ENCODE measurements around the gene PCCA.

PCCA gene

DNA sequence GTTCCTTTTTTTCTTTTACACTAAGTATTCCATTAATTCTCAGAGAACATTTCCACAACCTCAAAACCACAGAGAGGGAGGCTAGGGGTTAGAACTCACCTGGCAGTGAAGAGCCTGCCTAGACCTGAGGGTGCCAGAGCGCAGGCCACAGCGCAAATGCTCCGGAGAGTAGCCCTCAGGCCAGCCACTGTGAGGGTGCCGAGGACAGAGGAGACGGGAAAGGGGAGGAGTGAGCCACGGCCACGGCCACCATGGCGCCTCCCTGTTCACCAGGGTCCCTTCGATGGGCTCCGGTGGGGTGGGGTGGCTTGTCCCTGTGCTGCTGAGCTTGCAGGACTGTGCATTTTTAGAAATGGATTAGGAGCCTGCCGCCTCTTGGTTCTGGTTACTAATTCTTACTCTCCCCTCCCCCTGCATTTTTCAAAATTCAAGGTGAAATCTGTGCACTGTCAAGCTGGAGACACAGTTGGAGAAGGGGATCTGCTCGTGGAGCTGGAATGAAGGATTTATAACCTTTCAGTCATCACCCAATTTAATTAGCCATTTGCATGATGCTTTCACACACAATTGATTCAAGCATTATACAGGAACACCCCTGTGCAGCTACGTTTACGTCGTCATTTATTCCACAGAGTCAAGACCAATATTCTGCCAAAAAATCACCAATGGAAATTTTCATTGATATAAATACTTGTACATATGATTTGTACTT, 440.9 kb downstream of the PCCA start:
- H3K4me3 ChIP-seq = no peak overlapping the region
- no peaks in the 10 kb centered on the region for H3K4me1 ChIP-seq
- in situ Hi-C loops (cut with MboI; ENCODE audit: low sequenced_read_pairs) = no loop called here
- H3K36me3 ChIP-seq (replicated peaks) = no peaks in the 10 kb centered on the region
- no peaks in the 10 kb centered on the region for H3K9me3 ChIP-seq
- no peak for DNase-seq (ENCODE audit: low spot score in 2 of 2)
- no peaks in the 10 kb centered on the region for H3K27me3 ChIP-seq (ENCODE audit: low read depth)

DNA sequence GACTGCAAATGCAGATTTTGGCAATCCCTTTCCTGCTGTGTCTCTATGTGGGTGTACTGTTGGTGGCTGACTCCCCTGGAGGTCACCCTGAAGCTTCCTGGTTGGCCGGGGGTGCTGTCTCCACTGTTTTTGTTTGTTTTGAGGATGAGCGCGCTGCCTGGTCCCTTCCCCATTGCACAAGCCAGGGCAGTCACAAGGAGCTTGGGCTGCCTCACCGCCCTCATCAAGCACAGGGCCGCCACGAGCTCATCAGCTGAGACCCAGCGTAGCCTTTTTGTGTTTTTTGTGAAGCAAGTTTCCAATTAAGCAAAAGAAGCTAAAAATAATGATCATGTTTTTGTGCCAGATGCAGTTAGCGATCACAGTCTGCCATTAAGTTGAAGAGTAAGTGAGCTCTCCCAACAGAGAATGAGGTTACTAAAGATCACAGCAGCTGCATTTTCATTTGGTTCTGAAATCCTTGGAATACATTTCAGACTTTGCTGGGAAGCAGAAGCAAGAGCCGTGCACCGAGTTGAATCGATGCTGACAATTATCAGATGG, 441.8 kb downstream of the PCCA start:
- Histone ChIP-seq H3K4me1 (no peaks in the 10 kb centered on the region), H3K27me3 (ENCODE audit: low read depth) (no peaks in the 10 kb centered on the region), H3K36me3 (replicated peaks) (no peaks in the 10 kb centered on the region), H3K4me3 (no peak overlapping the region), H3K9me3 (no peaks in the 10 kb centered on the region)
- in situ Hi-C loops (cut with MboI; ENCODE audit: low sequenced_read_pairs) = no loop called here
- no peak for DNase-seq (ENCODE audit: low spot score in 2 of 2)

DNA sequence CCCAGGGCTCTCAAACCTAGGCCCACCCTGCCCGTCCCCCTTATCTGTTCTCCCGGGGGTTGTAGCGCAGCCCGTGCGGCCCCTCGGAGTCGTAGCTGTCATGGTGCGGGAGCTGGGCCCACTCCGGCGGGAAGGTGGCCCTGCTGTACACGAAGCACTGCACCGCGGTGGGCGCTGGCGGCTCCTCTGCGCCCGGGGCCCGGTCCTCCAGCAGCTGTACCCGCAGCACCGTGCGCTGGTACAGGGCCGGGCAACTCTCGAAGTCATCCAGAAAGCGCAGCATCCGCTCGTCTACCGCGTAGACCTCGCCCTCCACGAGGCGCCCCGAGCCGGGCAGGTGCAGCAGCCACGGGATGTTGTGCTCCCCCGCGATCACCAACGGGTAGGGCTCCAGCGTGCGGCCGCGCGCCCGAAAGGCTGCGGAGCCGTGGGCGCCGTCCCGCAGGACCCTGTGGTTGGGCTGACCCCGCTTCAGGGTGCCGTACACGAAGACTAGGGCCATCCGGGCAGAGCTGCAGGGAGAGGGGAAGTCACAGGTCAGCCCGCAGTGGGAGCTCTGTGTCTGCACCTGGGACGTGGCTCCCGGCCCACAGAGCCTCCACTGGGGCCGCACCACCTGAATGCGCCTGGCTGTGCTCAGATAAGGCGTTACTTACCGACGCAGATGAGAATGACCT, 443.3 kb downstream of the PCCA start:
- Histone ChIP-seq H3K27me3 (ENCODE audit: low read depth) (no peaks in the 10 kb centered on the region), H3K9me3 (no peaks in the 10 kb centered on the region), H3K36me3 (replicated peaks) (no peaks in the 10 kb centered on the region), H3K4me3 (no peak overlapping the region), H3K4me1 (no peaks in the 10 kb centered on the region)
- no peak for DNase-seq (ENCODE audit: low spot score in 2 of 2)
- in situ Hi-C loops (cut with MboI; ENCODE audit: low sequenced_read_pairs) = no loop called here

DNA sequence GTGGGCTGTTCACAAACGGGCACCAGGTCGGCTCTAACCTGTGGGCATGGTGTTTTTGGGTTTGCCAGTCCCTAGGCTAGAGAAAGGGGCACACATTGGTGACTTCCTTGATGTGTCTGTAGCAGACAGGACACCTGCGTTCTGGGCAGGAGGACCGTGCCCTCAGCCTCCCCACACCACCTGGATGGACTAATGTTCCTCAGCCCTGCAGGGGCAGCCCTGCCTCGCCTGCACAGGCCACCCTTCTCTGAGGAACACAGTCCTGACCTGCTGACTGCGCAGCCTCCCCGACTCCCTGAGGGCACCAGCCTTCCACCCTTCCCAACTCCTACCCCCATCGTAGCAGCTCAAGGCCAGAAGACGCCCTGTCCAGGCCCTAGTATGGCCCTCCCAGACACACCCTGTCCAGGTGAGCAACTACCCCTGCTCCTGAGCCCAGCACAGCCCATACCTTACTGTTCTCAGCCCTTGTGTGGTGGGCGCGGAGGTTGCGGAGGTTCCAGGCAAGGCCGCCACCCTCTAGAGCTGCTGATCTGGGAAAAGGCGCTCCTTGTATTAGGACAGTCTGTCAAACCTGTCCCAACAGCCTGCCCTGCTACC, 444.0 kb downstream of the PCCA start:
- Histone ChIP-seq H3K4me3 (no peak overlapping the region), H3K4me1 (no peaks in the 10 kb centered on the region), H3K27me3 (ENCODE audit: low read depth) (no peaks in the 10 kb centered on the region), H3K36me3 (replicated peaks) (no peaks in the 10 kb centered on the region), H3K9me3 (no peaks in the 10 kb centered on the region)
- in situ Hi-C loops (cut with MboI; ENCODE audit: low sequenced_read_pairs) = no loop called here
- no peak for DNase-seq (ENCODE audit: low spot score in 2 of 2)

DNA sequence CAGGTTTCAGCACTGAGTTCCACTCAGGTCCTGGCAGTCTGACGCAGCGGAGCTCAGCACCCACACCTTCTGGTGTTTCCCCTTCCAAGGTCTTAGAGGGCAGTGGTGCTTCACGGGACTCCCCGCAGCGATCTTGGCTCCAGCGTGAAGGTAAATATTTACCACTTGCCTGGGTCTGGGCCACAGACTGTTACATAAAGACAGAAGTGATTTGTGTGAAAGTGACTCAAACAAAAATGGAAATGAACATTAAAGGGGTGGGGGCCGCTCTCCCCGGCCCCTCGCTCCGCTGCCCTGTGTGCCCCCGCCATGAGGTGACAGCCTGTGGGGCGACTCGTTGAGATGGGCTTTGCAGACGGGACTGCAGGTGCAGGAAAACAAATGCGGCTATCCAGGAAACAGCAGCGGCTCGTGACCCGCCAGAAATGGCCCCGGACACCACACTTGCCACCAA, 444.7 kb downstream of the PCCA start:
- Histone ChIP-seq H3K4me3 (no peak overlapping the region), H3K27me3 (ENCODE audit: low read depth) (no peaks in the 10 kb centered on the region), H3K9me3 (no peaks in the 10 kb centered on the region), H3K36me3 (replicated peaks) (no peaks in the 10 kb centered on the region), H3K4me1 (no peaks in the 10 kb centered on the region)
- DNase-seq (ENCODE audit: low spot score in 2 of 2) = no peak
- in situ Hi-C loops (cut with MboI; ENCODE audit: low sequenced_read_pairs) = no loop called here

DNA sequence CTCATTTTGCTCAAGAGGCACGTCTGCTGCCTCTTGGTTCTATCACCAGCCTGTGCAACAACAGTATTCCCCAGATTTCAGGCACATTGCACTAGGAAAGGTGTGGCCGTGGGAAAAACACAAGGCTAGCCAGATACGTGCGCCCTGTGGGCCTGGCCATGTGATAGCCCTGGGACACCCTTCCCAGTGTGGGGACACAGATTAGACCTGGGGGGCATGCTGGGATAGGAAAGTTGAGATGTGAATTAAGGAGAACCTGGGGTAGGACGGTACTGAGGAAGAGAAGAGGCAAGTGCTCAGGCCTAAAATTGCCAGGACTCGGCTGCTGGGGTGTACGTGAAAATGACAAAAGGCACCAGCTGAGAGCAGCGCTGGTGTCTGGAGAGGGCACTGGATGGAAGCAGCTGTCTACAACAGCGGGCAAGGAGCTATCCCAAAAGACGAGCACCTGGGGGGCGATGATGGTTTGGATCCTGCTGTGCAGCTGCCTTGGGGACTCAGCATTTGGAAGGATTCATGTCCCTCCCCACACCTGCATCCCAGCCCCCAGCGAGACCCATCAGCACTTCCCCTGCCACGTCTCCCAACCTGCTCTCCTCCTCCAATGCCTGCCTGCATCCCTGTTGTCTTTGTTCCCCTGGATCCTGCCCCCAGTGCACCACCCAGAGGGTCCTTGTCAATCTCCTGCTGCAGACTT, 445.4 kb downstream of the PCCA start:
- no peaks in the 10 kb centered on the region for H3K9me3 ChIP-seq
- DNase-seq (ENCODE audit: low spot score in 2 of 2) = no peak
- no peaks in the 10 kb centered on the region for H3K4me1 ChIP-seq
- no peak overlapping the region for H3K4me3 ChIP-seq
- no peaks in the 10 kb centered on the region for H3K27me3 ChIP-seq (ENCODE audit: low read depth)
- in situ Hi-C loops (cut with MboI; ENCODE audit: low sequenced_read_pairs) = no loop called here
- no peaks in the 10 kb centered on the region for H3K36me3 ChIP-seq (replicated peaks)

DNA sequence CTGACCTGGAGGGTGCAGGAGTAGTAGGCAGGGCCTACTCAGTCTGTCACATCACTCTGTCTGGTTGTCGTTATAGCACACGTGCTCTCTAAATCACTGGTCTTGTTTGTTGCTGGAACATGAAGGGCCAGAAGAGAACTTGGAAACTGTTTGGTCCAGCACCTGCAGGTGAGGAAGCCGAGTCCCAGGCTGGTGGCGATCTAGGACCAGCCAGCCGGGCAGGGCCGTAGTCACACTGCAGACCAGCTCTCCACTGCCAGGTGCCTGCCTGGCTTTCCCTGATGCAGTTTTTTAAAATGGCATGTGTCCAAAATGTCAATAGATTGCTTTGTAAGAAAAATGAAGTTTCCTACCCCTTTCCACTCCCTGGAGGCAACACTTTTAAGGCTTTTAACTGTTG, 446.0 kb downstream of the PCCA start:
- no peaks in the 10 kb centered on the region for H3K36me3 ChIP-seq (replicated peaks)
- no peak for DNase-seq (ENCODE audit: low spot score in 2 of 2)
- in situ Hi-C loops (cut with MboI; ENCODE audit: low sequenced_read_pairs) = no loop called here
- H3K4me1 ChIP-seq = no peaks in the 10 kb centered on the region
- H3K4me3 ChIP-seq = no peak overlapping the region
- no peaks in the 10 kb centered on the region for H3K27me3 ChIP-seq (ENCODE audit: low read depth)
- no peaks in the 10 kb centered on the region for H3K9me3 ChIP-seq

DNA sequence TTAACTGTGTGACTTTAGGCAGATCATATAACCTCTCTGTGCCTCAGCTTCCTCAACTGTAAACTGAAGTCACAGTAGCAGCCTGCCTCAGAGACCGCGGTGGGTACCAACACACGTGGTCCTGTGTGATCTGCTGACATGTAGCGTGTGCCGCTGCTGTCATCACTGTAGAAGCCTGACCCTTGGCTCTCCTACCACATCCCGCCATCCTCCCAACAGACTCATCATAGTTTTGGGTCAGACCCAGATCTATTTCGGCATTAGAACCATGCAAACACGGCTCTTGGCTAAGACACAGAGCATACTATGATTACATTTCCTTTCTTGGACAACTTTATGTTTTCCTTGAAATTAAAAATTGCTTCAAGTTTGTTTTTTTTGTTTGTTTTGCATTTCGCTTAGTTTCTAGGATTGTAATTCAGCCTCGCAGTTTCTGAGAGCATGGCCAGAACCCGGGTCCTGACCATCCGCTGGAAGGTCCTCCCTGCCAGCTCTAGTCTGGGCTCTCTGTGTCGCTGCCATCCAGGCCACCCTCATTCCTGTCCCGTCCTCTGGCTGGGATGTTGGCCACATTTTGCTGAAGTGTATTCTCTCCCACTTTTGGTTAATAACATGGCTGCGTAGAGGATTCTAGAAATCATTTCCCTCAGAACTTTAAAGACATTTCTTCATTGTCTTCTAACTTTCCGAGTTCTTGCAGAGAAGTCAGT, 446.7 kb downstream of the PCCA start:
- Histone ChIP-seq H3K4me1 (no peaks in the 10 kb centered on the region), H3K9me3 (no peaks in the 10 kb centered on the region), H3K36me3 (replicated peaks) (no peaks in the 10 kb centered on the region), H3K27me3 (ENCODE audit: low read depth) (no peaks in the 10 kb centered on the region), H3K4me3 (no peak overlapping the region)
- no peak for DNase-seq (ENCODE audit: low spot score in 2 of 2)
- in situ Hi-C loops (cut with MboI; ENCODE audit: low sequenced_read_pairs) = no loop called here

DNA sequence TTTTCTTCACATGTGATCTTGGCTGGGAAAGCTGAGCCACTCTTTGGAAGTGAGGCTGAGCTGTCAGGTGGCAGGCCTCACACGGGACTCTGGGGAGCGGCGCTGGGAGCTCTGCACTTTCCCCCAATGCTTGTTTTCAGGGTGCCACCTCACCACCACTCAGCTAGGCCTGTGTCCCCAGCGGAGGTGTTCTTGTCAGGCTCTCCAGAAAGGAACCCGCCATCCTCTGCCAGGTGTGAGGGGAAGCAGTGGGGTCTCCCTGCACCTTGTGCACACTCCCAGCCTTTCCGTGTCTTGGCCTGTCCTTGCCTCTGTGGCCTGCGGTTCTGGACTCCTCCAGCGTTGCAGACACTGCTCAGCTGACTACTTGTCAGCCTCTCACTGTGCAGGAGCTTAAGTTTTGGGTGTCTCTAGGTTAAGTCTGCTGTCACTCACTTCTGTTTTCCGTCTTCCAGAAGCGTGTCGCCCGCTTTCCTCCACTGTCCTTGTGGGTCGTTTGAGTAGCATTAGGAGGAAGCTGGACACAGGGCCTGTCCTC, 447.8 kb downstream of the PCCA start:
- in situ Hi-C loops (cut with MboI; ENCODE audit: low sequenced_read_pairs) = no loop called here
- H3K36me3 ChIP-seq (replicated peaks) = no peaks in the 10 kb centered on the region

DNA sequence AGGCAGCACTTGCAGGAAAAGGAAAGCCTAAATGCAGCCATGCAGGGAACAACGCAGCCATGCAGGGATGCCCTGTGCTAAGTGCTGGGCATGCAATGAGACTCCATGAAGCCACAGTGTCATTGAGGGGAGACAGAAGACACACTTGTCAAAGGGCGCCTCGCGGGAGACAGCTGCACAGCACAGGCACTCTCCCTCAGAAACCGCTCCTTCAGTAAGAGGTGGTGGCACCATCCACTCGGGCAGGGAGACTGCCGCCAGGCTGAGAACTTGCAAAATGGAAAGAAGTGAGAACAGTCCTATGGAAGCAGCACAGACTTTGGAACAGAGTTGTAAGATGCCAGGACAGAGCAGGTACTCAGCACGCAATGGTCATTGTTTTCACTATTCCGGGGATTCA, 448.6 kb downstream of the PCCA start:
- Histone ChIP-seq H3K36me3 (replicated peaks) (no peaks in the 10 kb centered on the region), H3K9me3 (no peaks in the 10 kb centered on the region), H3K4me3 (no peak overlapping the region), H3K4me1 (no peaks in the 10 kb centered on the region), H3K27me3 (ENCODE audit: low read depth) (no peaks in the 10 kb centered on the region)
- in situ Hi-C loops (cut with MboI; ENCODE audit: low sequenced_read_pairs) = no loop called here
- no peak for DNase-seq (ENCODE audit: low spot score in 2 of 2)

More for the DNA sequence above, 447.8 kb downstream of the PCCA start:
- no peaks in the 10 kb centered on the region for H3K4me1 ChIP-seq
- no peaks in the 10 kb centered on the region for H3K9me3 ChIP-seq
- no peak overlapping the region for H3K4me3 ChIP-seq
- no peaks in the 10 kb centered on the region for H3K27me3 ChIP-seq (ENCODE audit: low read depth)
- no peak for DNase-seq (ENCODE audit: low spot score in 2 of 2)

DNA sequence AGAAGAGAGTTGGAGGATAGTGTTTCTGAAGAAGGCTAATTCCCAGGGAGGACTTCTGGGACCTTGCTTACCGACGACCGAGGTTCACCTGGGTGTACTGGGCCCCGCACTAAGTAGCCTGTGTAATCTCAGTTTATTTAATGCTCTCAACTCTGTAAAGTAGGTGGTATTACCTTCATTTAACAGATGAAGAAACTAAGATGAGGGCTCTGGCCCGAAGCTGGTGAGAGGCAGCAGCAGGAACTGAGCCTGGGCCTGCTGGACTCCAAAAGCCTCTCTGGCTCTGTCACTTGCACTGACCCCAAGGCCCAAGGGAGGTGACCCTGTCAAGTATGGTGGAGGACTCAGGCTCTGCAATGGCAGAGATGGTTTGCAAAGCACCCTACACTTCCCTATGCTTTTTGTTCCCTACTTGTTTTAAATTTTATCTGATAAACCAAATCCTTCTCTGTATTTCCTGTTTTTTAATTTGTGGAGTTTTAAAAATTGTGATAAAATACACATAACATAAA, 449.1 kb downstream of the PCCA start:
- no peaks in the 10 kb centered on the region for H3K4me1 ChIP-seq
- H3K9me3 ChIP-seq = no peaks in the 10 kb centered on the region
- no peaks in the 10 kb centered on the region for H3K36me3 ChIP-seq (replicated peaks)
- no peaks in the 10 kb centered on the region for H3K27me3 ChIP-seq (ENCODE audit: low read depth)
- no peak overlapping the region for H3K4me3 ChIP-seq
- in situ Hi-C loops (cut with MboI; ENCODE audit: low sequenced_read_pairs) = no loop called here
- no peak for DNase-seq (ENCODE audit: low spot score in 2 of 2)

DNA sequence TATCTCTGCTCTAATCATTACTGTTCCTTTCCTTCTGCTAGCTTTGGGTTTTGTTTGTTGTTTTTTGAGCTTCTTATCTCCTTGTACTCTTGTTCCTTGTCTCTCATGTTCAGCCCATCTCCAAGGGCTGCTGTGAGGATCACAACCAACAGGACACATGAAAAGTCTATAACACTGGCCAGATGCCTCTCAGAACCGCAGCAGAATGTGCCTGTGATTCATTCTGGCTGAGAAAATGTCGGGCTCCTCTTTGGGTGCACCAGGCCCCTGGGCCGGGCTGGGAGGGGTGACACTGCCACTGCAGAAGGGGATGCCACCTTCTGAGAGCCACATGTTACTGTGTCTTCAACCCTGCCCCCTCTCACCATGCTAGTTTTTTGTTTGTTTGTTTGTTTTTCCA, 451.7 kb downstream of the PCCA start:
- in situ Hi-C loops (cut with MboI; ENCODE audit: low sequenced_read_pairs) = no loop called here
- Histone ChIP-seq H3K27me3 (ENCODE audit: low read depth) (no peaks in the 10 kb centered on the region), H3K9me3 (no peaks in the 10 kb centered on the region), H3K4me1 (no peaks in the 10 kb centered on the region), H3K36me3 (replicated peaks) (no peaks in the 10 kb centered on the region), H3K4me3 (no peak overlapping the region)
- DNase-seq (ENCODE audit: low spot score in 2 of 2) = no peak

Measured in HAP-1 (cell line).